HG03342 (cell line): Measurements from ENCODE around the gene AUNIP.

Source experiments
- ATAC-seq: cut with Tn5 transposase; IDR thresholded peaks from one replicate; pipeline ENCODE4 v1.9.1; 2021; ENCODE audit warnings: mild to moderate bottlenecking, moderate library complexity; ENCODE audit not compliant: unreplicated experiment

Gene AUNIP

DNA sequence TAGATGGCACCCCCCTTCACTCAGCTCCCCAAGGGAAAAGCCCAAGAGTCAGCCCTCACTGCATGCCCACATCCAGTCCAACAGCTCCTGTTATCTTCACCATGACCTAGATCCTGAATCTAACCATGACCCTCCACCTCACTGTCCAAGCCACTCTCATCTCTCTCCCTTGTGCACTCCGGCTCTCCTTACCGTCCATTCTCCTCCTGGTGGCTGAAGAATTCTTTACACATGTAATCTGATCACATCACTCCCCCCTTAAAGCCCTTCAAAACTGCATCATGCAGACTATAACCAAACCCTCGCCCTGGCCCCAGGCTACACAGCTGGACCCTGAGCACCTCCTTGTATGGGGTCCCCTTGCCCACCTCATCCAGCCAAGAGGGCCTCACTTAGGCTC is 30.2 kb upstream of the AUNIP start:
- ATAC-seq: no peak

DNA sequence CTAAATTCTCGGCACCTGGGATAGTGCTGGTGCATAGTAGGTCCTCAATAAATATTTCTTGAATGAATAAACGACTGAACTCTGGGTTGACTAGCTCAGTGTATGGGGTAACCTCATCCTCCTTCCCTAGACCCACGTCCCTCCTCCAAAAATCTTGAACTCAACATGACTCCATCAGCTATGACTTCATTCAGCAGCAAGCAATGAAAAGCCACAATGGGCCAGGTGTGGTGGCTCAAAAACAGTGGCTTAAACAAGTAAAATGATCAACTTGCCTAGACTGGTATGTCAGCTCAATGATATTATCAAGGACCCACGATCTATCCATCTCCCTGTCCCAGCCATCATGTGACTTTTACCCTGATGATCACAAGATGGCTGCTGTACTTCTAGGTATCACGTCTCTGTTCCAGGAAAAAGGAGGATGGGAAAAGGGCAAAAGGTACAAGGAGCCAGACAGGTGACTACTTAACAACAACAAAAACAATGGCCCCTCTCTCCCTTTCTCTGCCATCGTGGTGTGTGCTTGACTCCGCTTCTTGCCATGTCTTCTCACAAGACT is 29.2 kb upstream of the AUNIP start:
- ATAC-seq: no peak

DNA sequence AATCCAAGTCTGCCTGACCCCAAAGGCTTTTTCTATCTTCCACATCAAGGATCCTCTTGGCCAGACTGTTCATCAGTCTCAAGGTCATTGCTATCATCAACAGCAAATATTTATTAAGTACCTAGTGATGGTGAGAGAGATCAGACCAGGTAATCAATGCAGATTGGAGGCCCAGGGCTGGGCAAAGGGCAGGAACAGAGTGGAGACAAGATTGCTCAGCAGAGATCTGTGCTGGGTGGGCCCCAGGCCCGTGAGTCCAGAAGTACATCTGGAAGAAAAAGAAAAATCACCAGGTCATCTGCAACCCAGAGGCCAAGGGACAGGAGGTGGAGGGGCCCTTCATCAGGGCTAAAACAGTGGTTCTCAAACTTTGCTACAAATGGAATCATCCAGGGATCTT is 26.3 kb upstream of the AUNIP start:
- no peak for ATAC-seq

DNA sequence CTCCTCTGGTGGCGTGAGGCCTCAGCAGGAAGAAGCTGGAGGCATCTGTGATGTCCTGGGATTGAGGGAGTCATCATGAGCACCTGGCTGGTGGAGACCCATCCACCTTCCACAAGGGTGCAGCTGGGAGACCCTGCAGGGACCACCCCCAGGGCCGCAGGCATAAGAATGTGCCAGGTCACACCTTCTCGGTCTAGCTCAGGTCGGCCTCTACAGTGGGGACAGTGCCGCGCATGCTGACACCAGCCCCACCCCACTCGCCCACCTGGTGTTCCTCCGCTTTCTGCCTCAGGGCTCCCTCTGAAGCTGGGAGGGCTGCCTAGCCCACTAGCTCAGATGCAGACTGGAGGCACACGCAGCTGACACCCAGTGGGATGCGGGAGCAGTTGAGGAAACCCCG is 22.0 kb upstream of the AUNIP start:
- no peak for ATAC-seq

DNA sequence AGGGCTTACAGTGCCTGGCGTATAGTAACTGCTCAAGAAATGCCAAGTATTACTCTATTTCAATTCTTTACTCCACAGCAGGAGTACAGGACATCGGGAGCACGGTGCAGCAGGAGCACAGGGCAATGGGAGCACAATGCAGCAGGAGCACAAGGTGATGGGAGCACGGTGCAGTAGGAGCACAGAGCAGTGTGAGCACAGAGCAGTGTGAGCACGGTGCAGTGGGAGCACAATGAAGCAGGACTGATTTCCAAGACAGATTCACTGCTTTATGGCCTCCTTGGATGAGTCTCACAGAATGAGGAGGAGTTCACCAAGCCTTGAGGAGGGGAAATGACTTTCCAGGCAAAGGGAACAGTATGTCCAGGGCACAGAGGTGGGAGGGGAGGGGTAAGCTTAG is 21.3 kb upstream of the AUNIP start:
- no peak for ATAC-seq

DNA sequence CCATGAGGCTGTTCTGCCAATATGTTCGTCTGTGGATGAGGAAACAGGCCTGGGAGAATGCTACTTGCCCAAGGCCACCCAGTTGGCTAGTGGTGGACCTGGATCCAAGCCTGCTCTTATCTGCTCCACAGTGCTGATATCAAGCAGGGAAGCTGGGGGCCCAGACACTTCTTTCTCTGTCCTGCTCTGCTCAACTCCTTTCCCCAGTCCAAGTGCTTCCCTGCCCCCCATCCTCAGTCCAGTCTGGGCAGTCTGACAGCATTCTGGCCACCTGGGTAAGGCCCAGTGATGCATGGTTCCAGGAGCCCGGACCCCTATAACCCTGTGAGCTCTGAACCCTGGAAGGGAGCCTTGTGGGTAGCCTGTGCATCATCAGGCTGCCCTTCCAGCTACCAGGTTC is 20.4 kb upstream of the AUNIP start:
- ATAC-seq: no peak

DNA sequence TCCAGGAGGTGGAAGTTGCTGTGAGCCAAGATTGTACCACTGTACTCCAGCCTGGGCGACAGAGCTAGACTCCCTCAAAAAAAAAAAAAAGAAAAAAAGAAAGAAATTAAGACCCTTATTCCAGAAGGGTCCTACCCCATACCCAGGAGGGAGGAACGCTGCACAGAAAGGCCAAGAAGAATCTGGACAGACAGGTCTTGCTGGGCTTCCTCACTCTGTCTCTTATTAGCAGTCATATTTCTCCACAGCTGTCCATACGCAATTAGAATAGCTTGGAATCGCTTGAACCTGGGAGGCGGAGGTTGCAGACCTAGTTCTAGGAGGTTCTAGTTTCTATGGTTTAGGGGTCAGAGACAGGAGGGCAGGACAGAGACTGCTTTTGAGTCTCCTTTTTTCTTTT is 19.4 kb upstream of the AUNIP start:
- no peak for ATAC-seq

DNA sequence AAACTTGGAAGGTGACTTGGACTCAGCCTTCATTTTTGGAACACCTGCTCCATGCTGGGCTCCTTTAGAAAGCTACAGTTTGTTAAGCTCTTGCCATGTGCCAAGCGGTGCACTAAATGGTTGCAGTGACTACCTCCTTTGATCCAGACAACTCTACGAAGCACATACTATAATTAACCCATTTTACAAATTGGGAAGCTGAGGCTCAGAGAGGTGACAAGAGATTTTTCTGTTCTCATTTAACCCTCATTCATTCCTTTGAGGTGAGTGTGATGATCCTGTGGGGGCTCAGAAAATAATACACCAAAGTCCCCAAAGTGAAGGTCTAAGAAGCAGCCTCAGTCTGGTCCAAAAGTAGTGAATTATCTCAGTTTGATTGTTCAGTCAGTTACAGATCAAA is 17.9 kb upstream of the AUNIP start:
- no peak for ATAC-seq

DNA sequence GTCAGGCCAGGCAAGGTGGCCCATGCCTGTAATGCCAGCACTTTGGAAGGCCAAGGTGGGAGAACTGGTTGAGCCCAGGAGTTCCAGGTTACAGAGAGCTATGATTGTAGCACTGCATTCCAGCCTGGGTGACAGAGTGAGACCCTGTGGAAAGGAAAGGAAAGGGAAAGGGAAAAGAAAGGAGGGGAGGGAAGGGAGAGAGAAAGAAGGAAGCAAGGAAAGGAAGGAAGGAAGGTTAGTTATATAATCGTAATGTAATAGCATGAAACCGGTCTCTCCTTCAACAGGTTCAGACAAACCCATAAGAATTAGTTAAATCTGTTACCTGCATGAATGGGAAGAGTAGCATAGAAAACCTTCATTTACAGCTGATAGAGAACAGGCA is 17.4 kb upstream of the AUNIP start:
- ATAC-seq: no peak

DNA sequence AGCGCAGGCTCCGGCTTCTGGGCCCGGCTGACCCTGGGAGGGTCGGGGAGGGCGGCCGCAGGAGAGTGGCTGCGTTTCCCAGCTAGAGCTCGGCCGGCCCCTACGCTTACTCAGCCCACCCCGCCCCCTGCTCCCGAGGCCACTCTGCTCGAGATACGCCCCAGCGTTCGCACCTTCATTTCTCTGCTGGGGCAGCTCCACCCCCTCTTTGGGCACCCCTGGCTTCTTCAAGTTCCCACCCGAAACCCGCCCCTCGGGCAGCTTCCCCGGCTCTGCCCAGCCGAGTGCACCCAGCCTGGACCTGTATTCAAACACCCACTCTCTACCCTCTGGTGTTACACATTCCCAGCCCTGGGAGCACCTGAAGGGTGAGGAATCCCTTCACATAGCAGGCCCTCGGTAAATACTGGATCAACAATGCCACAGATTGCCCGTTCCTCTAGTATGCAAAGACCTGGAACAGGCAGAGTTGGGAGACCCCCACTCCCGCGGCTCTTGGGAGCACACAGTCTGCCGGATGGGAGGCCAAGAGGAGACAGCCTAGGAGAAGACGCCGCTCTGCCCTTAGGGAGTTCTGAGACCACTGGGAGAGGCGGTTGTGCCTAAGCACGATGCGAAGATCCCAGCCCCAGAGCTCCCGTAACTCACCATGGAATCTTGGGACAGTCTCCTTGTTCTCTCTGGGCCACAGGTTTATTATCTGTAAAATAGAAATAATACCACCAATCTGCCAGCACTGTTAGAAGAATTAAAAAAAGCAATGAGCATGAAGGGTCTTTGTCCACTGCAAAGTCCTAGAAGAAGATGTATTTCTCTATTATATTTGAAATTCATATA is 16.8 kb upstream of the AUNIP start:
- ATAC-seq: no peak

DNA sequence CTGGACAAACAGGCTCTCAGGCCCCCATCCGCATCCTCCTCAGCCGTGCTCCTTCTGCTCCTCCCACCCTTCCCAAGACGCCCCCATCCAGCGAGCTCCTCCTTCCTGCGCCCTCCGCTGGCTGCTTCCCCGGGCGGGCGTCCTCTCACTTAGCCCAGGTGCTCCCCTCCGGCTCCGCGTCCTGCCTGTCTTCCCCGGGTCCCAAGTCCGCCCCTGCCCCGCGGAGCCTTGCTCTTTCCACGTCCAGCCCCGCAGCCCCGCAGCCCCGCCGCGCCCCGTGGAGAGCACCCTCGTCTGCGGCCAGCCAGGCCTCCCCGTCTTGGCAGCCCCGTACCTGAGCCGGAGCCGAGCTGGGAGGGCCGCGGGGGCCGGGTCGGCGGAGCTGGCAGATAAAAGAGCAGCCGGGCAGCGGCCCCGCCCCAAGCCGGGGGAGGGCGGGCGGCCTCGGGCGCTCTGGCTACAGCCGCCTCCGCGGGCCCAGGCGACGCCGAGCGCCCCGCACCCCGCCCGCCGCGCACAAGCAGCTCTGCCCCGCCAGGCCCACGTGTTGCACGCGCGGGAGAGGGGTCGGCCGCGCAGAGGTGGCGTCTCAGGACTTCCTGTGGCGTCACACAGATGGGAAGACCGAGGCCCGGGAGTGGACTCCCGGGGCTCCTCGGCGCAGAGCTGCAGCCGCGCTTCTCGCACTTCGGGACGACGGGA is 16.0 kb upstream of the AUNIP start, which contains the start of gene PAQR7:
PAQR7 (minus strand) TSS at position 555 of the 702 bp plus-strand sequence. CDS start 11,869 bp downstream, outside the sequence.
- ATAC-seq: peak; percentile 56

DNA sequence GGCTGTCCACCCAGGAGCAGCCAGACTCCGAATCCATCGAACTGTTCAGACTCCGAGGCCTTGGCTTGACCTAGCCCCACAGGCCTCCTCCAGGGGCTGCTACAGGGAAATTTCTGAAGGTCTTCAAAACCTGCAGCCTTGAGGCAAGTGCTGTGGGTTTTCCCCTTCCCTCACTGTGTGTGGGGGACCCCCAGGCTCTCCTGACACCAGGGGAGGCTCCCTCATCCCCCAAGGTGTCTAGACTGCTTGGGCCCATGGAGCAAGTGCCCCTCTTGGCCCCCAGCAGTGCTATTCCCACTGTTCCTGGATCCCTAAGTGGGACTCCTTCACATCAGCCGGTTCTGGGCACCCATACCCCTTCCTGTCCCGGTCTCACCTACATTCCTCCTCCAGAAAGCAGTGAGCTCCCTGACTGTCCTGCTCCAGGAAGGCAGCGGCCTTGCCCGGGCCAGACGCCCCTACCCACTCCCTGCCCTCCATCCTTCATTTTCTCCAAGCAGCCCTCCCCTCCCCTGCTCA is 15.4 kb upstream of the AUNIP start:
- ATAC-seq: no peak

DNA sequence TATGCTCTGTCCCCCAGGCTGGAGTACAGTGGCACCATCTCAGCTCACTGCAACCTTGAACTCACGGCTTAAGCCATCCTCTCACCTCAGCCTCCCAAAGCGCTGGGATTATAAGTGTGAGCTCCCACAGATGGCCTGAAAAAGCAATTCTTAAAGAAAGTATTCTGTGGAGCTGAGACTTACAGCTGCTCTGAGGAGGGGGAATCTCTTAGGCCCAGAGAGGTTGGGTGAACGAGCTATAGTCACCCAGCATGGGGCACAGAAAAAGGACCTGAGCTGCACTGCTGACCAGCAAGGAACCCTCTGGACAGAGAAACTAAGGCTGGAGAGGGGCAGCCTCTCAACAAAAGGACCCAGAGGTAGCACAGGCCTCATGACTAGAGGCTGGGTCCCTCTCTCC is 15.0 kb upstream of the AUNIP start:
- no peak for ATAC-seq

DNA sequence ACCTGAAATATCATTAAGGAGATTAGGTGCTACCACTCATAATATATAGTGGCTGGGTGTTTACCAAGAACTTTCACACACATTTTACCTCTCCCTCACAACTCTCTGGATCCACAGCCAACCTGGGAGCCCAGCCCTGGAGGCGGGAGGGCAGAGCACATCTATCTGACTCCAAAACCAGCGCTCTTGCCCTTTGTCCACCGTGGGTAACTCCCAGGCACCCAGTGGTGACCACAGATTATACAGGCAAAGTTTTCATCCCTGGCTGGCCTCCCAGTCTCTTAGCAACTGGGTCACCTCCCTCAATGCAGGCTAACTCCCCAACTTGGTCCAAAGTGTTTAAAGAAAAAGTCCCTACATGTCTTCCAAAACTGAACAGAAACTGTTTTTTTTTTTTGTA is 13.9 kb upstream of the AUNIP start:
- ATAC-seq: no peak

DNA sequence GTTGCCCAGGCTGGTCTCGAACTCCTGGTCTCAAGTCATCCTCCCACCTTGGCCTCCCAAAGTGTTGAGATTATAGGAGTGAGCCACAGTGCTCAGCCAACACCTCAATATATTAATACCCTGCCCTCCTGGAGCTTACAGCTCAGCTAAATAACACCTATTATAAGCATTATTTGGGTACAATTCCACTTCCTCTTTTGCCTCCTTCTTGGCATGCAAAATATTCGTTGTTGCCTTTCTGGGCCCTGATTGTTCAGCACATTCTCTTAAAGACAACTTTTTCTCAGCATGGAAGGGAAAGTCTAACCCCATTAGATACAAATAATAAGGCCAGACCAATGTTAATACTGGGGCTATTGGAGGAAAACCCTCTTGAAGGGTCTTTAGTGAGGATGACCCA is 13.5 kb upstream of the AUNIP start:
- ATAC-seq: no peak

DNA sequence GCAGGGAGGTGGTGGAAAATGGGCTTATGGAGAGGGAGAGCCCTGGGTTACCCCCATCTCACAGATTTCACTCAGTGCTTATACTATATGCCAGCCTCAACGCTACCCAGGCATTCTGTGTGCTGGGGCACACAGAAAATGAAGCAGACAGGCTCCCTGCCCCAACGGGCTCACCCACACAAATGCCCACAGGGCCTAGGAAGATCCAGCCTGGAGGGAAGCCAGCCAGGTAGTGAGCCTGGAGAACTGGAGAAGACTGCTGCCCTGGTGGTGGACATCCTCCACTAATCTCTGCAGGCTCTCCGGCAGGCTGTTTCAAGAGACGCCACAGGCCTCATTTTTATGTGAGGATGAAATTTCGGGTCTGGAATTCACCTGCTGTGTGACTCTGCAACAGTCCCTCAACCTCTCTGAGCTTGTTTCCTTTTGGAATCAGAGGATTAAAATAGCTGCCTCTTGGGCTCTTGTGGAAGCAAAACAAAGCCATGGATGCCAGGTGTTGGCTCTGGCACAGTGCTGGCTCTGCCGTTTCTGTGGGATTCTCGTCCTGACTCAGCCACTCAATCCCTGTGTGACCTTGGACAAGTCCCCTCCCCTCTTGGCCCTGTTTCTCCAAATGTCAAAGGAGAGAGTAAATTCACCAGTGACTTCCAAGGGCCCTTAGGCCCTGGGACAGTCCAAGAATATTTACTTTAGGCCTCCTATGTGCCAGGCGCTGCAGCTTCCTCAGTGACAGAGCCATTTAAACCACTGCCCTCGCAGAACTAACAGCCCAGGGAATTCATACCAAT is 12.6 kb upstream of the AUNIP start:
- no peak for ATAC-seq

DNA sequence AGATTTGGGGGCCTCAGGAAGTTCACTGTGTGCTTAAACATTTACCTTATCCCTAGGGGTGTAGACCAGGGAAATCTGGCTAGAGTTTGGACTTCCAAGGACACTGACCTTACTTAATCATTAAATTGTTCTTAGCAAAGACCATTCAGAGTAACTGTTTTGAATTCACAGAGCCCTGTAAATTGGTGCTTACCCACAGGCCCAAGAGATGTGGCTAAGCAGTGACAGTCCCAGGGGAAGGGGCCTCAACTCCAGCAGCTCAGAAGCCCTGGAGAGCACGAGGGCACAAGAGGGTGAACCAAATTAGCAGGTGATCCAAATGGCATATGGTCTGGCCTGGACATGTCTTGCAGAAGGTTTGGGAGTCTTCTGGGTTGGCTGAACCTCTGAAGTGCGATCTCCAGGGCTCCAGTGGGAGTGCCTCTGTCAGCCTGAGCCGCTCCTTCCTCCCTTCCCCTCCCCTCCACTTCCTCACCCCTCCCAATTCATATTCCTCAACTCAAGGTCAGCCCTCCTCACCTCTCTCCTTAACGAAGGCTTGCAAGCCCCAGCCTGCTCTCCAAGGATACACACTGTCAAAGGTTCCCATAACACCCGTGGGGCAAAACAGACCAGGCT is 11.9 kb upstream of the AUNIP start:
- ATAC-seq: no peak

DNA sequence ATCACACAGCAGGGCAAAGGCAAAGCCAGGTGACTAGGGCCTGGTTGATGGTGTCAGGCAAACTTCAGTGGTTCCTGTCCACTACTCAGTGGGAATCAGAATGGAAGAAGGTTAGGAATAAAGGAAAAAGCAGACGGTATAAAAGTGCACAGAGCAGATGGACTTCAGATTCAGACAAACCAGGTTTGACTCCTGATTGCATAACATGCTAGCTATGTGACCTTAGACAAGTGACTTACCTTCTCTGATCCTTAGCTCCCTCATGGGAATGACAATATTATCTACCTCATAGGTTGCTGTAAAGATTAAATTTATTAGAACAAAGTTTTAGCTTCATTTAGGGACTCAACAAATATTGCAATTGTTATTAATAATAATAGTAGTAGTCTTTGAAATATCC is 11.4 kb upstream of the AUNIP start:
- ATAC-seq: no peak

DNA sequence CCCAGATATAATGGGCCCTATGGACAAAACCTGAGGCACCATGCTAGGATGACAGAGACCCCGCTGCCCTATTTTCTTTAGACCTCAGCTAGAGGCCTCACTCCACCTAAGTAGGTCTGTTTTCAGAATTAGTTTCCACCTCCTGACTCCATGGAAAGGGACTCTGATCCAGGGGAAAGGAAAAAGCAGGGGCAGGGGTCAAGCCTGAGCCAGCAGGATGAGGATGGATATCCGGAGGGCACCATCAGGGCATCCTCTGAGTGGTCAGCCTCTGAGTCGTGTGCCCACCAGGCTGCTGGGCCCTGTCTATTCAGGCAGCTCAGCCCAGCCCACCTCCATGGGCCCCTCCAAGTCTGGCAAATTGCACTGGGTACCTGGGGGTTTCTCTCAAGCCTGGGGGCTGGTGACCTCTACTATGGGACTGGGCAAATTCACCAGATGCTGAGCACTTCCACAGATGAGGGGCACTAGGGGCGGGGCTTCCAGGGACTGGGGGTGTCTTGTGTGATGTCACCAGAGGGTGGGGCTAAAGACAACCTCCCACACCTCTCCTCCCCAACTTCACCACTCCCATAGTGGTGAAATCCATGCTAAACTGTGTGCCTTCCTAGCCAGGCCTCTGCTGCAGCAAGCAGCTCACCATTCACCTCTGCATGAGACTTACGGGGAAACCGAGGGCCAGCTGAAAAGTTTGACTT is 10.8 kb upstream of the AUNIP start:
- no peak for ATAC-seq
